HT1080 (cell line): ENCODE data around the gene NDUFS5. TPM values are rescaled to one million over a fixed set of nuclear protein-coding genes. Genes with fewer than 3 reads are reported as not detected.
A peak's percentile ranks its signal among the peaks of the same experiment; 100 is the strongest.
"Not testable (repeated sequence)": the region's sequence is repeated elsewhere in the genome, so short reads cannot be mapped to it uniquely, and the experiment has no call there.

Experiments
- DNase-seq: peaks from one replicate; pipeline ENCODE4 v3.0.0-alpha.2; 2015; ENCODE audit warnings: low read depth
- total RNA-seq: library from RNA; depleted of rRNA; stranded (reverse); fragments of >200 nt; shearing (Covaris generic); gene quantifications from 2 replicates; pipeline ENCODE4 v1.2.3, GENCODE V29; 2014; rRNA removed

The NDUFS5 gene
- total RNA-seq, 1 experiment from 2014 or later: 485 TPM

DNA sequence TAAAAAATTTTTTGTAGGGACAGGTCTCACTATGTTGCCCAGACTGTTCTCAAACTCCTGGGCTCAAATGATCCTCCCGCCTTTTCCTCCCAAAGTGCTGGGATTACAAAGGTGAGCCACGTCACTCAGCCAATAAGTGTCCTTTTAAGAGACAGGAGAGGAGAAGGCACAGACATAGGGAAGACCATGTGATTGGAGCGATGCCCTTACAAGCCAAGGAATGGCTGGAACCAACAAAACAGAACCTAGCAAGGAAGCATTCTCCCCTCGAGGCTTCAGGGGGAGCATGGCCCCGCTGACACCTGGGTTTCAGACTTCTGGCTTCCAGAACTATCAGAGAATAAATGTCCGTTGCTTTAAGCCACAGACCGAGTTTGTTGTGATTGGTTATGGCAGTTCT, 37.0 kb downstream of the NDUFS5 start:
- no peak for DNase-seq

DNA sequence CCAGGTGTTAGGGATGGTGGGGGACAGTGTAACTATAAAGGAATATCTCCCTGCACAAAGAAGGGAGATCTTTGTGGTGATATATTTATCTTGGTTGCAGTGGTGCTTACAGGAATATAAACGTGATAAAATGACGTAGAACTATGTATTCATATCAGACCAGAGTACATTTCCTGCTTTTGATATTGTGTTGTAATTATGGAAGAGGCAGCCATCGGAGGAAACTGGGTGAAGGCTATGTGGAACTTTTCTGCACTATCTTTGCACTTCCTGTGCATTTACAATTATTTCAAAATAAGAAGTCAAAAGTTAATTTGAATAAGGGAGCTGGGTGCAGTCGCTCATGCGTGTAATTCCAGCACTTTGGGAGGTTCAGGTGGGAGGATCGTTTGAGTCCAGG, 37.6 kb downstream of the NDUFS5 start:
- no peak for DNase-seq

DNA sequence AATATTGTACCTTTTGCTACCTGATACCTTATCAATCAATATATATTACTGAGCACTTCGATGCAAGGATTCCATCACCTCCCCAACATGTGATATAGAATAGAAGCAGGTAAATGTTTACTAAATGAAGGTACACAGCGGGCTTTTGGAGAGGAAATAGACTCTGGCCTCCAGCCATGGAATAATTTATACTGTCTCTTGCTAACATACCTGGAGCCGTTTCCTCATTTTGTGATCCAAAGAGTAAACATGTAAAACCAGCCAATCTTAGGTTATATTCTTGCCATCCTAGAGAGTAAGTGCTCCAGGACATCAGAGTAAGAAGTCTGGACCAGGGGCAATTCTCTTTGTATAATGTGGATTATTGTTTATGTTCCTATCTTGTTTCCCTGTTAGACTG, 39.4 kb downstream of the NDUFS5 start:
- DNase-seq: no peak

DNA sequence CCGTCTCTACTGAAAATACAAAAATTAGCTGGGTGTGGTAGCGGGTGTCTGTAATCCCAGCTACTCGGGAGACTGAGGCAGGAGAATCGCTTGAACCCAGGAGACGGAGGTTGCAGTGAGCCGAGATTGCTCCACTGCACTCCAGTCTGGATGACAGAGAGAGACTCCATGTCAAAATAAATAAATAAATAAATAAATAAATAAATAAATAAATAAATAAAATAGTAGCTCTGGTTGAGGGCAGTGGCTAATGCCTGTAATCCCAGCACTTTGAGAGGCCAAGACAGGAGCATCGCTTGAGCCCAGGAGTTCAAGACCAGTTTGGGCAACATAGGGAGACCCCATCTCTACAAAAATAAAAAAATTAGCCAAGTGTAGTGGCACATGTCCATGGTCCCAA, 42.1 kb downstream of the NDUFS5 start:
- DNase-seq: not testable (repeated sequence)

DNA sequence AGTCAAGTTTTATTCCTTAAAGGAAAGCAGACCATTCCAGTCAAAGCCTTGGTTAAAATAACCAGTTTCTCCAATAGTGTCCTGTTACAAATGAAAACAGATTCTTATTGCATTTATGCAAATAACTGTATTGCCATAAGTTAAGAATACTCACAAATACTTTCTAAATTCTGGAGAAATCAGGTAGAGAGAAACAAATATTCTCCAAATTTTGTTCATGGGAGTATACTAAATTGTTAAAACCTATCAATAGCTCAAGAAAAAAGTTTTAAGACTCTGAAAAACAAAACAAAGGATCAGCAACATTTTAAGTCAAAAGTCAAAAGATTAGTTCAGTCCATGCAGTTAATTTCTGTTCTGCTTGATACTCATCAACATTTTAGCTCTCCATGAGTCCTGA, 45.4 kb downstream of the NDUFS5 start:
- not testable (repeated sequence) for DNase-seq

DNA sequence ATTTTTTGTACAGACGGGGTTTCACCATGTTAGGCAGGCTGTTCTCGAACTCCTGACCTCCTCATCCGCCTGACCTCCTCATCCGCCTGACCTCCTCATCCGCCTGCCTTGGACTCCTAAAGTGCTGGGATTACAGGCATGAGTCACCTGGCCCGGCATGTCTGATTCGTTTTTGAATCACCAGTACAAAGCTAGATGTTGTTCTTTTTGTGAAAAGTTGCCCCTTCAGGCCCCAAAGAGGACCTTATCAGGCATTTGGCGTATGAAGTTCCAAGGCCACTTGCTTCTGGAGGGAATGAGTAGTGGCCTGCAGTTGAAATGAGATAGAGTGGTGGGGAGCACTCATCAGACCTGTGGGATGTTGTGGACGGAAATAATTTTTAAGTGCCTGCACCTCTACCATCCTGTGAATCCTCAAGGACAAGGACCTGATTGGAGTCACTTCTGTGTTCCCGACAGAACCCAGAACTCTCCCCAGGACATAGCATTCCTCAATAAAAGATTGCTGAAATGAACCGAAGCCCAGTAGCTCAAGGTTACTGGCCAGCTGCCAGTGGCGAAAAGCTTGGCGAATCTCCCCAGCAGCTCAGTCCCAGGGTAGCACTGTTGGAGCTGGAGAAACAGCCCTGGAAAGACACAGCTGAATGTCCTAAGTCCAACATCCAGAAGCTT, 50.1 kb downstream of the NDUFS5 start:
- peak; percentile 48 for DNase-seq

DNA sequence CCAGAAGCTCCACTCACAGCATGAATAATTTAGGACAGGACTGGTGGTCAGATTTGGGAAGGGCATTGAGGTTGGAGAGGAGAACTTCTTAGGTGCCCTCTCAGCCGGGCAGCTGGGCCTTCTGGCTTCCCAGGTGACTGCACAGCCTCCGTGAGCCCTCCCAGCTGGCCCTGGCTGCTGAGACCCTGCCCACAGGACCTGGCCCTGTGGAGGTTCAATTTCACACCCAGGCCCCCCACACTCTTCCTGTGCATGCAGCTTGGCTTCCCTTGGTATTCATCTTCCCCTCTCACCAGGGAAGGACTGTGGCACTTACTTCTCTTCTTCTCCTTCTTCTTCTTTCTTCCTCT, 50.6 kb downstream of the NDUFS5 start:
- DNase-seq: no peak

DNA sequence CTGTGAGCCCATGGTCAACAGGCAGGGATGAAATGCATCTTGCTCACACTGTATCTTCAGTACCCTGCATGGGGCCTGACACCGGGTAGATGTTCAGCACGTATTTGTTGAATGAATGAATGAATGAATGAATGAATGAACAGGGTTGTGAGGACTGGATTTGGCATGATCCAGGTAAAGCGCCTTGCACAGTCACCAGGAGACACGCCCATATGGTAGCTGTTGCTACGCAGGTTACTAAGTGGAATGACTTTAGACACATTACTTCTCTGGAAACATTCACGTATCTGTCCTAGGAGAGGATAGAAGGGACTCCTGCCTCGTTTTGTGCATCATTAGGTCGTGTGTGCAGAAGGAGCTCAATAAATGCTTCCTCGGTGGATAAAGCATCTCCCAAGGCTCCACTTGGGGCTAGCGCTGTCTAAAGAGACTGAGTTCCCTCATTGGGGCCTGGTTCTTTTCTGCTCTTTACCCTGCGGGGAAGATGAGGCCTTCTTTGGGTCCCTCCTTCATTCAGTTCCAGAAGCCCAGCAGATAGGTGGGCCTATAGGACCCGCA, 54.2 kb downstream of the NDUFS5 start:
- no peak for DNase-seq

DNA sequence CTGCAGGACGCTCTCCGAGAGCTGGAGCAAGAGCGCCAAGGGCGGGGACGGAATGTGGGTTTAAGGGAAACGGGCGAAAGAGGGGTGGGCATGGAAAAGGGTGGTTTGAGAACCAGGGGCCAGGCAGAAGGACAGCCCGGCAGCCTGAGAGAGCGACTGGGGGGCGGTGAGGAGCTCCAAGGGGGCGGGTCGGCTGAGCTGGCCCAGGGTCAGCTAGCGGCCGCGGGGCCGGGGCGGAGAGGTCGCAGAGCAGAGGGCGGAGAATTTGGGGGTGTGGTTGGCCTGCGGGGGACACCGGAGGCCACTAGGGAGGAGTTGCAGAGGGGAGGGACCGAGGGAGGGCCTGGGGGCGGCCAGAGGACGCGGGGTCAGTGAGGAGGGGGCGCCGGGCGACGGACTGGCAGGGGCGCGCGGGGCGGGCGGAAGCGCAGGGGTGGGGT, 54.7 kb downstream of the NDUFS5 start:
- DNase-seq: no peak

DNA sequence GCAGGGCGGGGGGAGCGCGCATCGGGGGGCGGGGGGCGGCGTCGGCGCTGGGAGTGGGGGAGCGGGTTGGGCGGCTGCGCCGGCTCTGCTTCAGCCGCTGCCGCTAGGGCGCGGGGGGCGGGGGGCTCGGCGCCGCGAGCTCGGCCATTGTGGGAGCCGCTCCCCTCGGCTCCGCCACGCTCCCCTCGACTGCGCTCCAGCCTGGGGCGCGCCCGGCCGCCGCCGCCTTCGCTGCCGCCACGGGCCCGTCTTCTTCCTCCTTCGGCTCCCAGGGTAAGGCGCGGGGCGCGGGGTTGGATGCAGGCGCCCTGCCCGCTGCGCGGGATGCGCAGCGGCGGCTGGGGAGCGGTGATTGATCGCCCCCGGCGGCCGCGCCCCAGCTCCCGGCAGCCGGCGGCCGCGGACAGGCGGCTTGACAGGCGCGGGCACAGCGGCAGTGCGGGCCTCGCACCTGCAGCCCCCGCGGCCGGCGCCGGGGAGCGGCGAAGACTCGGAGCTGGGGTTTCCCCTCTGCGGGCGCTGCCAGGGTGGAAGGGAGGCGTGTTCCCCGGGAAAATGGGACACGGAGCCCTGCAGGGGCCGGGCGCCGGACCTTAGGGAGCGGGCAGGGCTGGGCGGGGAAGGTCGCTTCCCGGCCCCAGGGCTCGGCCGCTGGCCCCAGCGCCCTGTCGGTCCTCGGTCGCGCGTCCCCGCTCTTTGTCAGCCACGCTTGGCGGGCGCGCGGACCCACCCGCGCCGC, 55.3 kb downstream of the NDUFS5 start:
- DNase-seq: no peak

DNA sequence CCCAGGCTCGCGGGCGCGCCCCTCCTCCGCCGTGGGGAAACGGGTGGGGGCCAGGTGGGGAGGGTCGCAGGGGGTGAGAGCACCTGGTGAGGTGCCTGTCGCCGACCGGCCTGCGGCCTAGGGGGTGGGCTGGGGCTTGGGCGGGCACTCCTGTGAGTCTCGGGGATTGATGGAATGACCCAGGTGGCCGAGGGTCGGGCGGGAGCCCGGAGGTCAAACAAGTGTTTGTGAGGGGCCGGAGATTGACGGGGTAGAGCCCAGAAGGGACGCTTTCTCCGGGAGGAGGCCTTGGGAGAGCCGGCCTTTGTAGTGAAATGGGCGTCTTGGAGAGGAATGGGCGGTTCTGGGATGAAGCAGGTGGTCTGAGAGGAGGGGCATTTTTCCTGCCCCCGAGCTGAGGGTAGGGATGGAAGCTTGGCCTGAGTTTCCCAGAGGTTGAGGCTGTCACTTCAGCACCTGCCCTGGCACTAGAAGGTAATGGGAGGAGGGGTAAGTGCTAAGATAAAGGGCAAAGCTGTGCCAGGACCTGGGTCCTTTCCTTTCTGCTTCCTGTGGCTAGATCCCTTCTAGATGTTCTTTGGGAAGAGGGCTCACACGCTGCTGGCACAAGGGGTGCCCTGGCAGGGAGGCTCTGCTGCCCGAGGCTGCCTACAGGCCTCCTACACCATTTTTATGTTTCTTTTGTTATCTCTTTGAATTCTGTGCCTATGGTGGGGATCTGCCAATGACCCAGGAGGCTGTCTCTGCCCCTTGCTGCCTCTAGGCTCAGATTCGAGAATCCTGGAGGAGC, 56.1 kb downstream of the NDUFS5 start:
- no peak for DNase-seq

DNA sequence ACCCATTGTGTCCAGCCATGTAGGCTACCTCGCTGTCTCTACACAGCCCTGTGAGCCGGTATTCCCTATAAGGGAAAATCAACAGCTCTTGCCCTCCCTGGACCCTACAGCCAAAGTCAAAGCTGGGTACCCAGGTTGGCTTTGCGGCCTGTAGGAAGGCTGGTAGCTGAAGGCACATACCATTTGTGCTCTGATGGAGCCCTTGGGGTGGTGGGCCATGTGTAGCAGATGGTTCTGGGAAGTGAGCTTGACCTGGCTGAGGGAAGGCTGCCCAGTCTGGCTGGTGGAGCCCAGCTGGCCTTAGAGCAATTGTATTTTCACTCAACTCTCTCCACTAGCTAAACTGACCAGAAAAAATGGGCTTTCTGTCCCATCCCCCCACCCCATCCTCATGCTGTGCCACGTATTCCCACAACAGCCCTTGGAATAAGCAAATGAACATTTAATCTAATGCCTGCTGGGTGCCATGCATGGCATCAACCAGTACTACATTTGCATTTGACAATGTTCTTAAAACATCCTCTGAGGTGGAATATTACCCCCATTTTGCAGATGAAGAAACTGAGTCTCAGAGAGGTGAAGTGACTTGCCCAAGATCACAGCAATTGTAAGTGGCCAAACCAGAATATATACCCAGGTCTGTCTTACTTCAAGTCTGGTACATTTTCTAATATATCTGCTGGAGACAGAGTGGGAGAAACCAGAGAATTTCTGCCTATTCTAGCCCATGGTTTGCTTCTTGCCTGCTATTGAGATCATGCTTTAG, 56.8 kb downstream of the NDUFS5 start:
- no peak for DNase-seq

DNA sequence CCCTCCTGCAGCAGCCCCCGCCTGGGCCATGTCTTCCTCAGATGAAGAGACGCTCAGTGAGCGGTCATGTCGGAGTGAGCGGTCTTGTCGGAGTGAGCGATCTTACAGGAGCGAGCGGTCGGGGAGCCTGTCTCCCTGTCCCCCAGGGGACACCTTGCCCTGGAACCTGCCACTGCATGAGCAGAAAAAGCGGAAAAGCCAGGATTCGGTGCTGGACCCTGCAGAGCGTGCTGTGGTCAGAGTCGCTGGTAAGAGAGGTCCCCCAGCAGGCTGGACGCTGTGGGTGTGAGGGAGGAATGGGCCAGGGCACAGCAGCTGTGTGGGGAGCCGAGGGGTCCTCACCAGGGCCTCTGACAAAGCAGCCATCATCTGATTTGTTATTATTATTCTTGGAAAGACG, 58.0 kb downstream of the NDUFS5 start:
- DNase-seq: no peak

Other genes with a start within 250 kb of the NDUFS5 start
- gene RRAGC, start 166.6 kb upstream of the NDUFS5 start, total RNA-seq: 9.1 and 11.7 TPM in 2 replicates
- 24.4 and 26.6 TPM in 2 replicates for gene MYCBP, start 153.0 kb upstream of the NDUFS5 start, total RNA-seq
- gene GJA9, start 144.8 kb upstream of the NDUFS5 start, total RNA-seq: not detected in 2 replicates
- gene RHBDL2, start 84.5 kb upstream of the NDUFS5 start, total RNA-seq: 0.50 and 2.7 TPM in 2 replicates
- 49.3 and 72.6 TPM in 2 replicates for gene AKIRIN1, start 35.1 kb upstream of the NDUFS5 start, total RNA-seq
- 137 and 148 TPM in 2 replicates for gene MACF1, start 178.3 kb downstream of the NDUFS5 start, total RNA-seq